ENCODE measurements around the gene KMT5C. TPM values are rescaled to one million over a fixed set of nuclear protein-coding genes. Genes with fewer than 3 reads are reported as not detected.
A peak's percentile ranks its signal among the peaks of the same experiment; 100 is the strongest.

The KMT5C gene
- total RNA-seq, 4 donors from 2014 or later, result 12.4 to 65.6 (median 15.9) TPM

- no peaks in the 10 kb centered on the region for H3K9me3 ChIP-seq
- no peak overlapping the region for H3K27ac ChIP-seq
- DNase-seq, result no peak
- no peaks in the 10 kb centered on the region for H3K27me3 ChIP-seq
- H3K4me3 ChIP-seq, result no peak overlapping the region
- TF ChIP-seq, protein P1, sequence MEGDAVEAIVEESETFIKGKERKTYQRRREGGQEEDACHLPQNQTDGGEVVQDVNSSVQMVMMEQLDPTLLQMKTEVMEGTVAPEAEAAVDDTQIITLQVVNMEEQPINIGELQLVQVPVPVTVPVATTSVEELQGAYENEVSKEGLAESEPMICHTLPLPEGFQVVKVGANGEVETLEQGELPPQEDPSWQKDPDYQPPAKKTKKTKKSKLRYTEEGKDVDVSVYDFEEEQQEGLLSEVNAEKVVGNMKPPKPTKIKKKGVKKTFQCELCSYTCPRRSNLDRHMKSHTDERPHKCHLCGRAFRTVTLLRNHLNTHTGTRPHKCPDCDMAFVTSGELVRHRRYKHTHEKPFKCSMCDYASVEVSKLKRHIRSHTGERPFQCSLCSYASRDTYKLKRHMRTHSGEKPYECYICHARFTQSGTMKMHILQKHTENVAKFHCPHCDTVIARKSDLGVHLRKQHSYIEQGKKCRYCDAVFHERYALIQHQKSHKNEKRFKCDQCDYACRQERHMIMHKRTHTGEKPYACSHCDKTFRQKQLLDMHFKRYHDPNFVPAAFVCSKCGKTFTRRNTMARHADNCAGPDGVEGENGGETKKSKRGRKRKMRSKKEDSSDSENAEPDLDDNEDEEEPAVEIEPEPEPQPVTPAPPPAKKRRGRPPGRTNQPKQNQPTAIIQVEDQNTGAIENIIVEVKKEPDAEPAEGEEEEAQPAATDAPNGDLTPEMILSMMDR (IDR thresholded peaks at IDR 0.05), result no peak
- no peak for TF ChIP-seq POLR2A (IDR thresholded peaks at IDR 0.05)
- H3K36me3 ChIP-seq, result no peaks in the 10 kb centered on the region
- intact Hi-C loops (cut with DNase I; ENCODE audit: low total_unique reads), result no loop called here
- H3K4me1 ChIP-seq, result no peaks in the 10 kb centered on the region
Observed at GRCh38 chr19:55333870-55334269, 5.8 kb upstream of the KMT5C start.

DNA sequence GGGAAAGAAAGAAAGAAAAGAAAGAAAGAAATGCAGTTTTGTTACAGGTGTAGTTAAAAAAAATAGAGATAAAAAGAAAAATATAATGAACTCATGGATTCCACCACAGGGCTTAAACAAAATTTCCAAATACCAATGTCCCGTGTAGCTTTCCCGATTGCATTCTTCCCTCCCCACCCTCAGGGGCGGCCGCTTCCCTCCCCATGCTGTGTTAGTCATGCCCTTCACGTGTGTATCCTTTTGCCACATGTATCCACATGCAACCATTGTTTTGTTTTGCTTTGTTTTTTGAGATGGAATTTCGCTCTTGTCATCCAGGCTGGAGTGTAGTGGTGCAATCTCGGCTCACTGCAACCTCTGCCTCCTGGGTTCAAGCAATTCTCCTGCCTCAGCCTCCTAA is 3.6 kb upstream of the KMT5C start:
- peaks cover 0 to 11% of the 10 kb centered on the region in 2 donors for H3K4me1 ChIP-seq
- intact Hi-C loops (cut with DNase I; ENCODE audit: low total_unique reads), result no loop called here
- H3K9me3 ChIP-seq, result no peaks in the 10 kb centered on the region
- no peaks in the 10 kb centered on the region for H3K27me3 ChIP-seq
- H3K4me3 ChIP-seq, result no peak overlapping the region
- DNase-seq, result no peak
- TF ChIP-seq, protein P1 (IDR thresholded peaks at IDR 0.05), result no peak
- H3K27ac ChIP-seq, result no peak overlapping the region
- H3K36me3 ChIP-seq, result no peaks in the 10 kb centered on the region

GRCh38 chr19:55339889-55340783 is 460 bp downstream of the KMT5C start:
- no peak for DNase-seq
- TF ChIP-seq, protein P1 (IDR thresholded peaks at IDR 0.05), result no peak
- TF ChIP-seq POLR2A (IDR thresholded peaks at IDR 0.05), result no peak
- Histone ChIP-seq H3K4me3 (peak overlapping the region; percentile 78 to 80), H3K9me3 (no peaks in the 10 kb centered on the region), H3K27me3 (no peaks in the 10 kb centered on the region), H3K4me1 (peaks cover 0 to 11% of the 10 kb centered on the region in 2 donors), H3K27ac (peak overlapping the region; percentile 90 to 94), H3K36me3 (no peaks in the 10 kb centered on the region)
- intact Hi-C loops (cut with DNase I; ENCODE audit: low total_unique reads), result no loop called here

- intact Hi-C loops (cut with DNase I; ENCODE audit: low total_unique reads), result no loop called here
- TF ChIP-seq, protein P1 (IDR thresholded peaks at IDR 0.05), result no peak
- no peak for TF ChIP-seq POLR2A (IDR thresholded peaks at IDR 0.05)
- Histone ChIP-seq H3K36me3 (no peaks in the 10 kb centered on the region), H3K4me1 (peaks cover 0 to 11% of the 10 kb centered on the region in 2 donors), H3K9me3 (no peaks in the 10 kb centered on the region), H3K4me3 (peak overlapping the region; percentile 78 to 80), H3K27me3 (no peaks in the 10 kb centered on the region), H3K27ac (peak overlapping the region; percentile 32 to 94)
- DNase-seq, result no peak
Observed at GRCh38 chr19:55340784-55341147, 1.1 kb downstream of the KMT5C start.

DNA sequence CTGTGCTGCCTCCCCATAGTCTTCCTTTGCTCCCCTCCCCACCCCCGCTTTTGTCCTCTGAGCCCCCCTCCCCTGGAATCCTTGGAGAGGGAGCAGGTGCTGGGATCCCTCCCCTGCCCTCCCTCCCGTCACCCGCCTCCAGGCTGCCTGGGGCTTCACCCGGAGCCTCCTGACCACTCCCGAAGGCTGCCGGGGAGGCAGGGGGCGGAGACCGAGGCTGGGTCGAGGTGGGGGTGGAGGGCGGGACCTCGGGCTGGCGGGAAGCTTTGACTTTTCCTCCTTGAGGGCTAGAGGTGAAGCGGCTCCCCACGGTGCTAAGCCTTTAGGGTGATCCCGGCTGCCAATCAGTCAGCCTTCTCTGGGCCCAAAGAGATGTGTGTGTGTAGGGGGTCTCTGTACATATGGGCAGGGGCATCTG is 1.5 kb downstream of the KMT5C start:
- Histone ChIP-seq H3K36me3 (no peaks in the 10 kb centered on the region), H3K9me3 (no peaks in the 10 kb centered on the region), H3K27me3 (no peaks in the 10 kb centered on the region), H3K27ac (peak overlapping the region; percentile 32 to 94), H3K4me3 (peak overlapping the region; percentile 78 to 80), H3K4me1 (peaks cover 0 to 11% of the 10 kb centered on the region in 2 donors)
- no peak for TF ChIP-seq POLR2A (IDR thresholded peaks at IDR 0.05)
- TF ChIP-seq, protein P1 (IDR thresholded peaks at IDR 0.05), result no peak
- intact Hi-C loops (cut with DNase I; ENCODE audit: low total_unique reads), result no loop called here
- DNase-seq, result peak; percentile 71 to 72
